A549 (cell line): ENCODE measurements around the gene MOV10L1. TPM values are rescaled to one million over a fixed set of nuclear protein-coding genes. Genes with fewer than 3 reads are reported as not detected.

Source experiments
- ATAC-seq, 2 experiments: fragments of 200-7000 bp in 1 of 2; fragments of >200 bp in 1 of 2; cut with Nextera tagmentation in 1 of 2; cut with Tn5 transposase in 1 of 2; 3 replicates each; pipeline versions ENCODE4 v1.8.0 to v1.9.1; 2018 to 2020; ENCODE audit warnings: mild to moderate bottlenecking in 1 of 2, moderate library complexity in 1 of 2
- CTCF ChIA-PET: fragments of 300-600 bp; sonication (Branson Sonifier 250); formaldehyde crosslinking; extraction: SDS; loops from one replicate; lab custom pipeline; 2021; ENCODE audit warnings: antibody characterized with exemption, inconsistent platforms; lab: Yijun Ruan, JAX
- POLR2A ChIA-PET: fragments of 350-600 bp; formaldehyde crosslinking; extraction: SDS; loops from one replicate; lab custom pipeline; 2021; ENCODE audit warnings: antibody characterized with exemption, inconsistent platforms; lab: Yijun Ruan, JAX
- DNase-seq, 2 experiments: peaks; one replicate each; pipeline versions ENCODE4 v3.0.0 to v3.0.0-alpha.2; 2011 to 2016; ENCODE audit warnings: low read depth in 1 of 2, low spot score in 1 of 2
- FAIRE-seq: peaks from 2 replicates; lab custom pipeline; 2011; peaks lifted over from hg19 to GRCh38; lab: Jason Lieb, UNC
- H3K27ac ChIP-seq, 2 experiments: fragments of >200 bp; sonication (Bioruptor Twin); formaldehyde crosslinking; 3 replicates each; pipeline ENCODE4 v1.5.1; 2016 to 2017
- H3K4me1 ChIP-seq: fragments of >200 bp; sonication (Bioruptor Twin); formaldehyde crosslinking; 3 replicates; pipeline ENCODE4 v1.6.1; 2016
- H3K4me2 ChIP-seq: fragments of >200 bp; sonication (Bioruptor Twin); formaldehyde crosslinking; 3 replicates; pipeline ENCODE4 v1.6.1; 2016
- H3K4me3 ChIP-seq: fragments of >200 bp; sonication (Bioruptor Twin); formaldehyde crosslinking; 3 replicates; pipeline ENCODE4 v1.5.1; 2016
- H3K9me3 ChIP-seq: fragments of >200 bp; sonication (Bioruptor Twin); formaldehyde crosslinking; 3 replicates; pipeline ENCODE4 v1.6.1; 2016
- ATOH8 ChIP-seq: fragments of 250-450 bp; sonication (Bioruptor Pico); IDR thresholded peaks from 2 replicates; pipeline ENCODE4 v1.5.0; 2020; ENCODE audit warnings: low read depth, mild to moderate bottlenecking, moderate library complexity
- BCL3 ChIP-seq: fragments of >200 bp; sonication (Bioruptor Twin); formaldehyde crosslinking; IDR thresholded peaks from 3 replicates; pipeline ENCODE4 v1.6.1; 2016
- CBX2 ChIP-seq: fragments of 200-600 bp; sonication (generic); IDR thresholded peaks from 2 replicates; pipeline ENCODE4 v1.6.1; 2016; ENCODE audit warnings: low read depth, mild to moderate bottlenecking, borderline replicate concordance
- CEBPB ChIP-seq, 2 experiments: fragments of >200 bp in 1 of 2; sonication (Bioruptor Twin) in 1 of 2; formaldehyde crosslinking in 1 of 2; IDR thresholded peaks; 2 replicates each; pipeline ENCODE4 v1.6.1; 2012 to 2016
- CHD2 ChIP-seq: fragments of 150-350 bp; IDR thresholded peaks from 2 replicates; pipeline ENCODE4 v1.6.1; 2014; ENCODE audit warnings: low read length; ENCODE audit not compliant: partially characterized antibody
- CHD4 ChIP-seq: fragments of 200-600 bp; sonication (generic); IDR thresholded peaks from 2 replicates; pipeline ENCODE4 v1.6.1; 2016; ENCODE audit warnings: antibody characterized with exemption, mild to moderate bottlenecking, borderline replicate concordance
- ELK1 ChIP-seq: fragments of 150-350 bp; IDR thresholded peaks from 2 replicates; pipeline ENCODE4 v1.6.1; 2014; ENCODE audit warnings: low read depth, mild to moderate bottlenecking, low read length
- EP300 ChIP-seq, 2 experiments: fragments of >200 bp; sonication (Bioruptor Twin); formaldehyde crosslinking; IDR thresholded peaks; 2 replicates in 1 of 2; 3 replicates in 1 of 2; pipeline ENCODE4 v1.6.1; 2016 to 2017
- GATA3 ChIP-seq: IDR thresholded peaks from 2 replicates; pipeline ENCODE4 v1.6.1; 2012; ENCODE audit warnings: borderline replicate concordance
- HDAC2 ChIP-seq: fragments of 200-600 bp; sonication (generic); IDR thresholded peaks from 2 replicates; pipeline ENCODE4 v1.6.1; 2016
- HMGXB4 ChIP-seq: fragments of 250-450 bp; sonication (Bioruptor Pico); IDR thresholded peaks from 2 replicates; pipeline ENCODE4 v1.5.0; 2021; ENCODE audit warnings: mild to moderate bottlenecking, moderate library complexity, borderline replicate concordance
- HOXA7 ChIP-seq: fragments of 250-450 bp; sonication (Bioruptor Pico); IDR thresholded peaks from 2 replicates; pipeline ENCODE4 v1.5.0; 2020; ENCODE audit warnings: mild to moderate bottlenecking, moderate library complexity
- HOXB13 ChIP-seq: fragments of 250-450 bp; sonication (Bioruptor Pico); IDR thresholded peaks from 2 replicates; pipeline ENCODE4 v1.5.0; 2020; ENCODE audit warnings: low read depth, mild to moderate bottlenecking, moderate library complexity
- HOXB5 ChIP-seq: fragments of 250-450 bp; sonication (Bioruptor Pico); IDR thresholded peaks from 2 replicates; pipeline ENCODE4 v1.5.0; 2020; ENCODE audit warnings: mild to moderate bottlenecking, moderate library complexity
- JUN ChIP-seq, 2 experiments: fragments of >200 bp; sonication (Bioruptor Twin); formaldehyde crosslinking; IDR thresholded peaks; 2 replicates in 1 of 2; 3 replicates in 1 of 2; pipeline ENCODE4 v1.6.1; 2016 to 2017
- MAX ChIP-seq: IDR thresholded peaks from 2 replicates; pipeline ENCODE4 v1.6.1; 2012
- MAZ ChIP-seq: fragments of 150-350 bp; IDR thresholded peaks from 2 replicates; pipeline ENCODE4 v1.6.1; 2014; ENCODE audit warnings: antibody characterized with exemption, low read depth, low read length, borderline replicate concordance
- NFE2L2 ChIP-seq: fragments of 150-350 bp; conservative IDR thresholded peaks from 2 replicates; pipeline ENCODE4 v1.6.1; 2014; ENCODE audit warnings: low read length
- NR3C1 ChIP-seq: fragments of >200 bp; sonication (Bioruptor Twin); formaldehyde crosslinking; IDR thresholded peaks from 3 replicates; pipeline ENCODE4 v1.6.1; 2017
- PBX3 ChIP-seq: IDR thresholded peaks from 2 replicates; pipeline ENCODE4 v1.6.1; 2012
- POLR2A ChIP-seq: IDR thresholded peaks from 2 replicates; pipeline ENCODE4 v1.6.1; 2012; ENCODE audit warnings: mild to moderate bottlenecking, low read length
- RAD21 ChIP-seq, 2 experiments: fragments of >200 bp in 1 of 2; sonication (Bioruptor Twin) in 1 of 2; formaldehyde crosslinking in 1 of 2; IDR thresholded peaks in 1 of 2; conservative IDR thresholded peaks in 1 of 2; 2 replicates in 1 of 2; 3 replicates in 1 of 2; pipeline ENCODE4 v1.6.1; 2012 to 2018; ENCODE audit warnings: inconsistent platforms in 1 of 2
- RARB ChIP-seq: fragments of 250-450 bp; sonication (Bioruptor Pico); IDR thresholded peaks from 2 replicates; pipeline ENCODE4 v1.8.0; 2021; ENCODE audit warnings: mild to moderate bottlenecking, moderate library complexity
- RCOR1 ChIP-seq: fragments of 150-350 bp; IDR thresholded peaks from 2 replicates; pipeline ENCODE4 v1.6.1; 2014; ENCODE audit warnings: antibody characterized with exemption, low read length, low read depth
- SREBF2 ChIP-seq: fragments of 450-650 bp; IDR thresholded peaks from 2 replicates; pipeline ENCODE4 v1.6.1; 2014; ENCODE audit warnings: mild to moderate bottlenecking, moderate library complexity
- TFCP2L1 ChIP-seq: fragments of 250-450 bp; sonication (Bioruptor Pico); IDR thresholded peaks from 2 replicates; pipeline ENCODE4 v1.5.0; 2021; ENCODE audit warnings: mild to moderate bottlenecking
- ZC3H11A ChIP-seq: fragments of 450-650 bp; IDR thresholded peaks from 2 replicates; pipeline ENCODE4 v1.6.1; 2014; ENCODE audit warnings: antibody characterized with exemption, mild to moderate bottlenecking
- WGBS: methylation state at CpG from one replicate; pipeline ENCODE4 v1.1.6; 2017; ENCODE audit errors: missing lambda C conversion rate; 5-methylcytosine and 5-hydroxymethylcytosine counted together
- polyA plus RNA-seq, 4 experiments: library from polyadenylated mRNA; depleted of rRNA in 3 of 4; stranded (reverse); fragments of >200 nt; fragmentation: RNase III in 1 of 4; extraction: RNeasy Plus Mini Kit Qiagen cat#74134 plus additional on column Dnase treatment in 1 of 4; gene quantifications; 2 replicates in 3 of 4; 3 replicates in 1 of 4; pipeline ENCODE4 v1.2.3, GENCODE V29; 2011 to 2017

Gene MOV10L1
- polyA plus RNA-seq, 2 of the 4 experiments (the other 2 are of a cell fraction) = 0.04 TPM

GRCh38 chr22:50082197-50082715 lies 7.5 kb upstream of the MOV10L1 start:
- Histone ChIP-seq H3K4me1 (no peaks in the 10 kb centered on the region), H3K4me2 (no peak overlapping the region), H3K27ac (no peak overlapping the region), H3K9me3 (no peaks in the 10 kb centered on the region), H3K4me3 (no peak overlapping the region)
- POLR2A ChIA-PET = no interaction called here
- no peak for ATAC-seq
- TF ChIP-seq HOXB5 (CRISPR knock-in tag) (no peak), MAX (no peak), NFE2L2 (no peak), GATA3 (no peak), CHD4 (no peak), HMGXB4 (CRISPR knock-in tag) (no peak), CHD2 (no peak), ELK1 (no peak), ZC3H11A (no peak), ATOH8 (CRISPR knock-in tag) (no peak), CEBPB (IDR thresholded peaks at IDR 0.05) (no peak), RAD21 (conservative IDR thresholded peaks at IDR 0.05 in 1 of 2, IDR thresholded peaks at IDR 0.05 in 1 of 2) (no peak), BCL3 (no peak), EP300 (IDR thresholded peaks at IDR 0.05) (no peak), HDAC2 (no peak), RCOR1 (no peak), TFCP2L1 (CRISPR knock-in tag) (no peak), HOXA7 (CRISPR knock-in tag) (no peak)
- no peak for FAIRE-seq
- no peak for DNase-seq
- CTCF ChIA-PET = interaction anchor here (1.2 kb wide), 1 partner anchor 17 kb away, joined by 3 read pairs; no protein-coding TSS in a partner anchor
- 82% methylated on average over 10 of the region's 18 CpGs for WGBS

- no peaks in the 10 kb centered on the region for H3K9me3 ChIP-seq
- DNase-seq (no peak), ATAC-seq (no peak), FAIRE-seq (no peak)
- 69% methylated on average over 15 of the region's 21 CpGs for WGBS
- no peak overlapping the region for H3K4me3 ChIP-seq
- ChIA-PET POLR2A (no interaction called here), CTCF (interaction anchor here (1.2 kb wide), 1 partner anchor 18 kb away, joined by 3 read pairs; no protein-coding TSS in a partner anchor)
- H3K4me2 ChIP-seq = no peak overlapping the region
- H3K27ac ChIP-seq = no peak overlapping the region
- TF ChIP-seq RARB (CRISPR knock-in tag) (no peak), POLR2A (no peak), CBX2 (no peak), HOXB5 (CRISPR knock-in tag) (no peak), SREBF2 (no peak), JUN (IDR thresholded peaks at IDR 0.05) (no peak), HOXB13 (CRISPR knock-in tag) (no peak), NR3C1 (no peak), PBX3 (no peak), ZC3H11A (no peak), MAZ (no peak), NFE2L2 (no peak)
- no peaks in the 10 kb centered on the region for H3K4me1 ChIP-seq
These were observed 6.8 kb upstream of the MOV10L1 start for GRCh38 chr22:50082961-50083461.
